Kidney (tissue), 14 donors: ENCODE data around the gene B4GALNT3. TPM values are rescaled to one million over a fixed set of nuclear protein-coding genes. Genes with fewer than 3 reads are reported as not detected.

Source experiments
- DNase-seq, 5 donors: peaks; one replicate each; pipeline ENCODE4 v3.0.0-alpha.2; 2013 to 2020
- FAIRE-seq: peaks from 2 replicates; lab custom pipeline; 2012; peaks lifted over from hg19 to GRCh38; lab: Jason Lieb, UNC
- H3K27ac ChIP-seq, 2 donors: one replicate each; pipeline ENCODE4 v1.7.0; 2013; ENCODE audit warnings: low read depth in 2 of 2, low read length in 2 of 2, inconsistent platforms in 1 of 2
- H3K27me3 ChIP-seq: one replicate; pipeline ENCODE4 v1.7.1; 2013; ENCODE audit warnings: low read length, inconsistent platforms; ENCODE audit not compliant: control insufficient read depth, insufficient read depth
- H3K36me3 ChIP-seq, 3 donors: one replicate each; pipeline versions ENCODE4 v1.7.0 to v1.7.1; 2013; ENCODE audit warnings: low read length in 3 of 3, control low read depth in 1 of 3, inconsistent platforms in 1 of 3; ENCODE audit not compliant: insufficient read depth in 3 of 3, control insufficient read depth in 2 of 3
- H3K4me1 ChIP-seq, 3 donors: one replicate each; pipeline versions ENCODE4 v1.7.0 to v1.7.1; 2013; ENCODE audit warnings: low read length in 3 of 3, inconsistent platforms in 1 of 3, low read depth in 1 of 3; ENCODE audit not compliant: control insufficient read depth in 2 of 3, insufficient read depth in 2 of 3
- H3K4me3 ChIP-seq, 3 donors: one replicate each; pipeline versions ENCODE4 v1.7.0 to v1.8.1; 2013; ENCODE audit warnings: low read length in 3 of 3, control low read depth in 1 of 3, inconsistent platforms in 1 of 3
- H3K9ac ChIP-seq, 3 donors: one replicate each; pipeline versions ENCODE4 v1.7.0 to v1.7.1; 2013; ENCODE audit warnings: low read length in 3 of 3, control low read depth in 1 of 3, inconsistent platforms in 1 of 3
- H3K9me3 ChIP-seq, 3 donors: one replicate each; pipeline versions ENCODE4 v1.7.0 to v1.7.1; 2013; ENCODE audit warnings: low read length in 3 of 3, control low read depth in 1 of 3, inconsistent platforms in 1 of 3; ENCODE audit not compliant: control insufficient read depth in 2 of 3, insufficient read depth in 1 of 3
- intact Hi-C: fragments of 100-400 bp; cut with DNase I; formaldehyde crosslinking; loops from one replicate; pipeline ENCODE4 v1.11.1; 2022
- polyA plus RNA-seq: library from polyadenylated mRNA; stranded (reverse); fragments of 350-450 nt; fragmentation: Illumina TruSeq; extraction: RNeasy Lipid Tissue Mini Kit (QIAGEN cat#74804); gene quantifications from one replicate; pipeline ENCODE4 v1.2.3, GENCODE V29; 2014; ENCODE audit warnings: low read depth, low replicate concordance; ENCODE audit not compliant: insufficient read depth
- total RNA-seq: library from RNA; stranded (reverse); fragmentation: NEBNext Ultra II Directional; extraction: Animal tissue kit (Norgen Biotek cat#: 25700); gene quantifications from one replicate; pipeline ENCODE4 v1.2.1, GENCODE V29; 2021
- TF ChIP-seq, protein P1 (sequence below): IDR thresholded peaks from 3 replicates; pipeline ENCODE4 v1.5.1; 2012; ENCODE audit warnings: mild to moderate bottlenecking, moderate library complexity, borderline replicate concordance; ENCODE audit not compliant: insufficient read depth; ENCODE audit errors: extremely low read depth
- donor health status: control.
- donor health status: control.
- donor health status: control.
- donor health status: control.
- donor health status: control.
- donor health status: DM: yes; HTN: yes; CAD: no.
- donor health status: Normal renal cell carcinoma (clear cell type).

Gene B4GALNT3
- total and polyA plus RNA-seq, 2 donors from 2014 or later: 11.3 to 12.5 TPM

DNA sequence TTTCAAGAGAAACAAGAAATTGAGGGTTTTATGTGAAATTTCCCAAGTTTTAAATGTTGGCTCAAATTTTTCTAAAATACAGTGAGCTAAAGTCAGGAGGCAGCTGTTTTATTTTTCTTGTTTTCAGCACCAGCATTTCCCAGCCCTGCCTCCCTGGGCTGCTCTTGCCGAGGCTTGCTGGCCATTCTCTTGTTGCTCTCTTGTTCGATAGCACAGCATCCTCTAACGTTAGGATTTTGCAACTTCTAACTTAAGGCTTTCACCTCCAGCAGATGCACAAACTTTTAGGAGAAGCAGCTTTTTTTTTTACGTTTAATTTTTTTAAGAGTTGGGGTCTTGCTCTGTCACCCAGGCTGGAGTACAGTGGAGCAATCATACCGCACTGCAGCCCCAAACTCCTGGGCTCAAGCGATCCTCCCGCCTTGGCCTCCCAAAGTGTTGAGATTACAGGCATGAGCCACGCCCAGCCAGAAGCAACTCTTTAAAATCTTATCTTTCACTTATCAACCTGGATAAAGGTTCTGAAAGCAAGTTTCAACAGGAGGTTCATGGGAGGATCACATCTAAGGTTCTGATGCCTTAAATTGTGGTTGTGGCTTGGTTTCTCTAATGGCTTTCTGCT lies 40.2 kb downstream of the B4GALNT3 start:
- Histone ChIP-seq H3K9ac (no peak overlapping the region), H3K27me3 (no peaks in the 10 kb centered on the region), H3K9me3 (no peaks in the 10 kb centered on the region), H3K36me3 (no peaks in the 10 kb centered on the region), H3K4me1 (peaks cover 0 to 4% (median 4%) of the 10 kb centered on the region in 3 donors), H3K4me3 (no peak overlapping the region), H3K27ac (no peak overlapping the region)
- DNase-seq (no peak), FAIRE-seq (no peak)
- intact Hi-C loops: no loop called here
- TF ChIP-seq, protein P1, sequence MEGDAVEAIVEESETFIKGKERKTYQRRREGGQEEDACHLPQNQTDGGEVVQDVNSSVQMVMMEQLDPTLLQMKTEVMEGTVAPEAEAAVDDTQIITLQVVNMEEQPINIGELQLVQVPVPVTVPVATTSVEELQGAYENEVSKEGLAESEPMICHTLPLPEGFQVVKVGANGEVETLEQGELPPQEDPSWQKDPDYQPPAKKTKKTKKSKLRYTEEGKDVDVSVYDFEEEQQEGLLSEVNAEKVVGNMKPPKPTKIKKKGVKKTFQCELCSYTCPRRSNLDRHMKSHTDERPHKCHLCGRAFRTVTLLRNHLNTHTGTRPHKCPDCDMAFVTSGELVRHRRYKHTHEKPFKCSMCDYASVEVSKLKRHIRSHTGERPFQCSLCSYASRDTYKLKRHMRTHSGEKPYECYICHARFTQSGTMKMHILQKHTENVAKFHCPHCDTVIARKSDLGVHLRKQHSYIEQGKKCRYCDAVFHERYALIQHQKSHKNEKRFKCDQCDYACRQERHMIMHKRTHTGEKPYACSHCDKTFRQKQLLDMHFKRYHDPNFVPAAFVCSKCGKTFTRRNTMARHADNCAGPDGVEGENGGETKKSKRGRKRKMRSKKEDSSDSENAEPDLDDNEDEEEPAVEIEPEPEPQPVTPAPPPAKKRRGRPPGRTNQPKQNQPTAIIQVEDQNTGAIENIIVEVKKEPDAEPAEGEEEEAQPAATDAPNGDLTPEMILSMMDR: no peak

DNA sequence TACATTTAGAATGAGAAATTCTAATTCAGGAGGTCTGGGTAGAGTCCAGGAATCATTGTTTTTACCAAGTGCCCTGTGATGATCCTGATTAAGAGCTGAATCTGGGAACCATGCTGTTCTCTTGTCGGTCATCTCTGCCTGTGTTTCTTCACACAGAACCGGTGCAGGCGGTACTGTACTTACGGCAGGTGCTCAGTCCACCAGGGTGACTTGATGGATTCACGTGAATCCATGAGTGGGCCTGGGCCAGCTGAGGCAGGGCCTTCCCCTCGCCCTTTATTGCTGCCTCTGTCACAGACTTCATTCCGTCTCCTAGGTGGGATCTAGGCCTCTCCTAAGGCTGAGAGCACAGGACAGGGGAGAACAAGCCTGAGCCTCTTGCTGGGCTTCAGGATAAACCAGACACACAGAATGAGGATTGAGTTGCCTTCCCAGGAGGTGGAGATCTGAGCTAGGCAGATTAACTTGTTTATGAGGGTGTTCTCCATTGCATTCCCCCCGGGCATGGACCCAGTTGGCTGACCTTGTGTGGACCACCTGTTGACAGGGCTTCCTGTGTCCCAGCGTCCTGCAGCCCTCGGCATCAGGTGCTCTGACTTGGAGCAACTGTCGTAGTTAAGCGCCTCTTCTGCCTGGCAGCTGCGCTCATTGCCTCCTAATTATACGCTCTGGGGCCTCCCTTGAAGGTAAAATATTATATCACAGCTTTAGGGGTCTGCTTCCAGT lies 42.1 kb downstream of the B4GALNT3 start:
- H3K27me3 ChIP-seq: no peaks in the 10 kb centered on the region
- H3K4me3 ChIP-seq: no peak overlapping the region
- no peaks in the 10 kb centered on the region for H3K9me3 ChIP-seq
- intact Hi-C loops: no loop called here
- H3K27ac ChIP-seq: peak overlapping the region in 1 of 2 donors; percentile 47
- no peak for FAIRE-seq
- peak in 3 of 5 donors; percentile 43 to 46 (median 46) for DNase-seq
- H3K9ac ChIP-seq: no peak overlapping the region
- TF ChIP-seq, protein P1: no peak
- H3K4me1 ChIP-seq: peaks cover 0 to 4% (median 4%) of the 10 kb centered on the region in 3 donors
- no peaks in the 10 kb centered on the region for H3K36me3 ChIP-seq

DNA sequence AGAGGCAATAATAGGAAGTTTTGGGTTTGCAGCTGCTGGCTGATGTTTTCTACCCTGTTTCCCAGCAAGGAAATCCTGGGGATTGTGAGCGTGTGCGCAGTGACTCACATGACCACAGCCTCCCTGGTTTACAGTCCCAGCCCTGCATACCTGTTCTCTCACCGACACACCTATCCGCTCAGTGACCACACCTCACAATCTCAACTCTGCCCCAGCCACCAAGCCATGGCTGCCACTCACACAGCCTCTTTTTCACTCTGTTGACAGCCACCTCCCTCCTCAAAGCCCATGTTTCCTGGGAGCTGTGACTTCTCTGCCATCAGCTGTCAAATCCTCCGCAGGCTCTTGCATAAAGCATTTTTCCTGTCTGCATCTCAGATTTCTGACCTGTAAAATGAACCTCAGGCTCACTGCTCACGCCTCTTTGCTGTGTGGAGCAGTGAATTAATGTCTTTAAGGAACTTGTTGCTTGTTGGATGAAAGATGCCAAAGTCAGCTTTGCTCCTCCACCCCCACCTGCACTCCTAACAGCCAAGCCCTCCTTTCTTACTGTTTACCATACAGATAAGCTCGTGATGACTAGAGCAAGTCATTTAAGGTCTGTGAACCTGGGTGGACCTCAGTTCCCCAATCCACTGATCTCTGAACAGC lies 43.5 kb downstream of the B4GALNT3 start:
- no peaks in the 10 kb centered on the region for H3K36me3 ChIP-seq
- H3K4me3 ChIP-seq: no peak overlapping the region
- peak overlapping the region; percentile 77 to 83 for H3K27ac ChIP-seq
- peaks cover 0 to 10% (median 4%) of the 10 kb centered on the region in 3 donors for H3K4me1 ChIP-seq
- H3K9me3 ChIP-seq: no peaks in the 10 kb centered on the region
- intact Hi-C loops: no loop called here
- peak overlapping the region in 1 of 3 donors; percentile 34 for H3K9ac ChIP-seq
- peak in 4 of 5 donors; percentile 47 to 84 (median 62) for DNase-seq
- TF ChIP-seq, protein P1: no peak
- no peaks in the 10 kb centered on the region for H3K27me3 ChIP-seq
- FAIRE-seq: no peak
